HG03280 (cell line): ENCODE results near the gene CCDC43.
A peak's percentile ranks its signal among the peaks of the same experiment; 100 is the strongest.
"Not testable (repeated sequence)": the region's sequence is repeated elsewhere in the genome, so short reads cannot be mapped to it uniquely, and the experiment has no call there.

Experiments
- ATAC-seq: cut with Tn5 transposase; IDR thresholded peaks from one replicate; pipeline ENCODE4 v1.9.1; 2021; ENCODE audit warnings: mild to moderate bottlenecking, moderate library complexity; ENCODE audit not compliant: unreplicated experiment

Gene CCDC43

GRCh38 chr17:44689477-44690217 lies at the start of gene CCDC43:
Gene CCDC43 (minus strand): TSS chr17:44689776. CDS start chr17:44689753, 23 bp downstream.
- ATAC-seq: peak; percentile 92

- ATAC-seq: no peak
Observed at GRCh38 chr17:44738214-44738906, 48.8 kb upstream of the CCDC43 start.

GRCh38 chr17:44736551-44737240 lies 47.1 kb upstream of the CCDC43 start:
- no peak for ATAC-seq

GRCh38 chr17:44734272-44734671 lies 44.7 kb upstream of the CCDC43 start:
- ATAC-seq: no peak

- ATAC-seq: no peak
Observed at GRCh38 chr17:44733753-44734152, 44.2 kb upstream of the CCDC43 start.

GRCh38 chr17:44726121-44726520 lies 36.5 kb upstream of the CCDC43 start:
- ATAC-seq: not testable (repeated sequence)

GRCh38 chr17:44722254-44722653 lies 32.7 kb upstream of the CCDC43 start:
- ATAC-seq: no peak

GRCh38 chr17:44719444-44719843 lies 29.9 kb upstream of the CCDC43 start:
- ATAC-seq: no peak

GRCh38 chr17:44708401-44709263 lies 19.1 kb upstream of the CCDC43 start, which contains the start of gene DBF4B:
Gene DBF4B (plus strand): TSS chr17:44708665. CDS start chr17:44708821, 156 bp downstream.
- ATAC-seq: peak; percentile 74

GRCh38 chr17:44707755-44708400 lies 18.3 kb upstream of the CCDC43 start:
- no peak for ATAC-seq

- not testable (repeated sequence) for ATAC-seq
Observed at GRCh38 chr17:44700288-44700687, 10.7 kb upstream of the CCDC43 start.

- ATAC-seq: no peak
Observed at GRCh38 chr17:44693609-44694008, 4.0 kb upstream of the CCDC43 start.

GRCh38 chr17:44690746-44691306 lies 1.2 kb upstream of the CCDC43 start:
- ATAC-seq: not testable (repeated sequence)

- ATAC-seq: peak; percentile 6
Observed at GRCh38 chr17:44688675-44689476, 700 bp downstream of the CCDC43 start.

GRCh38 chr17:44688200-44688599 lies 1.4 kb downstream of the CCDC43 start:
- no peak for ATAC-seq

GRCh38 chr17:44687756-44688155 lies 1.8 kb downstream of the CCDC43 start:
- no peak for ATAC-seq

- ATAC-seq: not testable (repeated sequence)
Observed at GRCh38 chr17:44683303-44683702, 6.3 kb downstream of the CCDC43 start.

GRCh38 chr17:44677136-44677535 lies 12.4 kb downstream of the CCDC43 start:
- no peak for ATAC-seq

- no peak for ATAC-seq
Observed at GRCh38 chr17:44673893-44674292, 15.7 kb downstream of the CCDC43 start.
